Fibroblast of lung (primary cell): ENCODE measurements around the gene CCDC8.

Experiments used
- EZH2 ChIP-seq: IDR thresholded peaks from 2 replicates; pipeline ENCODE4 v1.5.1; 2012; ENCODE audit warnings: low read length, control low read depth, mild to moderate bottlenecking; ENCODE audit errors: missing control alignments
- TF ChIP-seq, protein P1 (sequence below), 2 donors: IDR thresholded peaks in 1 of 2; conservative IDR thresholded peaks in 1 of 2; 1 replicate in 1 of 2; 2 replicates in 1 of 2; pipeline ENCODE4 v1.5.1; 2011 to 2012; ENCODE audit warnings: low read length in 2 of 2, control low read depth in 1 of 2, inconsistent platforms in 1 of 2, low read depth in 1 of 2, mild to moderate bottlenecking in 1 of 2

DNA sequence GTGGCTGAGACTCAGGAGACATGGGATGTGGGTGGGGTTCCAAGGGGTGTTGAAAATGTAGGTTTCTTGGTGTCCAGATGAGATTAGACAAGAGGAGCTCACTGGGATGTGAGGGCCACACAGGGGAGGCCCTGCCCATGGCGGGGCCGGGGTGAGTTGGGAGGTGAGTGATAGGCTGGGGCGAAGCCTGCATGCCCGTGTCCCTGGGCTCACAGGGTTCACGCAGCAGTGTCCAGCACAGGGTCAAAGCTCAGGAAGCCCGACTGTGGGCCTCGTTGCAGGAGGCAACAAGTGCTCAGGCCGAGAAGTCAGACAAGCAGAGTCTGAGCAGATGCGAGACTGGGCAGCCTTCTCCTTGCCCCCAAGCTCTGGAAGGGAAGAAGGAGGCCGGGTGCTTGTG is 27.2 kb downstream of the CCDC8 start:
- TF ChIP-seq, protein P1, sequence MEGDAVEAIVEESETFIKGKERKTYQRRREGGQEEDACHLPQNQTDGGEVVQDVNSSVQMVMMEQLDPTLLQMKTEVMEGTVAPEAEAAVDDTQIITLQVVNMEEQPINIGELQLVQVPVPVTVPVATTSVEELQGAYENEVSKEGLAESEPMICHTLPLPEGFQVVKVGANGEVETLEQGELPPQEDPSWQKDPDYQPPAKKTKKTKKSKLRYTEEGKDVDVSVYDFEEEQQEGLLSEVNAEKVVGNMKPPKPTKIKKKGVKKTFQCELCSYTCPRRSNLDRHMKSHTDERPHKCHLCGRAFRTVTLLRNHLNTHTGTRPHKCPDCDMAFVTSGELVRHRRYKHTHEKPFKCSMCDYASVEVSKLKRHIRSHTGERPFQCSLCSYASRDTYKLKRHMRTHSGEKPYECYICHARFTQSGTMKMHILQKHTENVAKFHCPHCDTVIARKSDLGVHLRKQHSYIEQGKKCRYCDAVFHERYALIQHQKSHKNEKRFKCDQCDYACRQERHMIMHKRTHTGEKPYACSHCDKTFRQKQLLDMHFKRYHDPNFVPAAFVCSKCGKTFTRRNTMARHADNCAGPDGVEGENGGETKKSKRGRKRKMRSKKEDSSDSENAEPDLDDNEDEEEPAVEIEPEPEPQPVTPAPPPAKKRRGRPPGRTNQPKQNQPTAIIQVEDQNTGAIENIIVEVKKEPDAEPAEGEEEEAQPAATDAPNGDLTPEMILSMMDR (conservative IDR thresholded peaks at IDR 0.05 in 1 of 2, IDR thresholded peaks at IDR 0.05 in 1 of 2; ENCODE audit: low read depth in 1 of 2, low read length in 2 of 2) = no peak
- no peak for TF ChIP-seq EZH2
